HEK293 (cell line): ENCODE data around the gene PCBP3.

Source experiments
- CTCF ChIA-PET: fragments of 350-600 bp; formaldehyde crosslinking; extraction: SDS; loops from one replicate; lab custom pipeline; 2021; ENCODE audit warnings: antibody characterized with exemption; lab: Yijun Ruan, JAX
- POLR2A ChIA-PET: fragments of 300-600 bp; formaldehyde crosslinking; extraction: SDS; loops from one replicate; lab custom pipeline; 2020; ENCODE audit warnings: antibody characterized with exemption, inconsistent platforms; lab: Yijun Ruan, JAX
- H3K27ac ChIP-seq: fragments of 200-500 bp; sonication (Bioruptor generic); 2 replicates; pipeline ENCODE4 v1.5.1; 2014; ENCODE audit warnings: low read depth, low read length, control low read depth, inconsistent platforms; ENCODE audit errors: extremely low read depth
- H3K36me3 ChIP-seq, 2 experiments: fragments of 200-500 bp in 1 of 2; sonication (Bioruptor generic) in 1 of 2; 1 replicate in 1 of 2; 2 replicates in 1 of 2; pipeline ENCODE4 v1.5.1; 2014 to 2017; ENCODE audit warnings: inconsistent platforms in 2 of 2, low read length in 2 of 2; ENCODE audit not compliant: control insufficient read depth in 2 of 2, insufficient read depth in 1 of 2
- H3K4me1 ChIP-seq: fragments of 200-500 bp; sonication (Bioruptor generic); 2 replicates; pipeline ENCODE4 v1.5.1; 2014; ENCODE audit warnings: mild to moderate bottlenecking, low read length, inconsistent platforms; ENCODE audit not compliant: control insufficient read depth, insufficient read depth
- H3K4me3 ChIP-seq: 2 replicates; pipeline ENCODE4 v1.5.1; 2011; ENCODE audit warnings: low read depth, mild to moderate bottlenecking, control low read depth, low read length, moderate library complexity
- H3K9me3 ChIP-seq: fragments of 200-500 bp; sonication (Bioruptor generic); 2 replicates; pipeline ENCODE4 v1.5.1; 2014; ENCODE audit warnings: low read depth, low read length, inconsistent platforms; ENCODE audit not compliant: control insufficient read depth, insufficient read depth
- CTCF ChIP-seq: fragments of 450-650 bp; formaldehyde crosslinking; IDR thresholded peaks from 2 replicates; pipeline ENCODE4 v1.5.1; 2016; ENCODE audit warnings: missing biosample characterization, missing genetic modification characterization
- HIC1 ChIP-seq: fragments of 450-650 bp; formaldehyde crosslinking; IDR thresholded peaks from 2 replicates; pipeline ENCODE4 v1.5.1; 2016; ENCODE audit warnings: missing biosample characterization, missing genetic modification characterization
- PRDM2 ChIP-seq: fragments of 450-650 bp; formaldehyde crosslinking; IDR thresholded peaks from 2 replicates; pipeline ENCODE4 v1.5.1; 2016; ENCODE audit warnings: missing biosample characterization, missing genetic modification characterization, borderline replicate concordance
- SCRT1 ChIP-seq: fragments of 450-650 bp; formaldehyde crosslinking; IDR thresholded peaks from 2 replicates; pipeline ENCODE4 v1.5.1; 2016; ENCODE audit warnings: missing biosample characterization, missing genetic modification characterization, borderline replicate concordance
- ZBTB26 ChIP-seq: fragments of 450-650 bp; formaldehyde crosslinking; optimal IDR thresholded peaks from 2 replicates; pipeline ENCODE3; 2016; ENCODE audit warnings: missing biosample characterization, mild to moderate bottlenecking, missing genetic modification characterization
- ZBTB44 ChIP-seq: fragments of 450-650 bp; IDR thresholded peaks from 2 replicates; pipeline ENCODE4 v1.5.1; 2018; ENCODE audit warnings: missing biosample characterization, mild to moderate bottlenecking, missing genetic modification characterization
- ZBTB8A ChIP-seq: fragments of 450-650 bp; formaldehyde crosslinking; IDR thresholded peaks from 2 replicates; pipeline ENCODE4 v1.5.1; 2016; ENCODE audit warnings: missing biosample characterization, missing genetic modification characterization
- ZFP37 ChIP-seq: fragments of 450-650 bp; formaldehyde crosslinking; IDR thresholded peaks from 2 replicates; pipeline ENCODE4 v1.5.1; 2016; ENCODE audit warnings: missing biosample characterization, missing genetic modification characterization
- ZNF132 ChIP-seq: fragments of 450-650 bp; formaldehyde crosslinking; IDR thresholded peaks from 2 replicates; pipeline ENCODE4 v1.5.1; 2017; ENCODE audit warnings: missing biosample characterization, missing genetic modification characterization, borderline replicate concordance
- ZNF155 ChIP-seq: fragments of 450-650 bp; formaldehyde crosslinking; IDR thresholded peaks from 2 replicates; pipeline ENCODE4 v1.5.1; 2016; ENCODE audit warnings: missing biosample characterization, missing genetic modification characterization
- ZNF214 ChIP-seq: fragments of 450-650 bp; formaldehyde crosslinking; IDR thresholded peaks from 2 replicates; pipeline ENCODE4 v1.5.1; 2017; ENCODE audit warnings: missing biosample characterization, mild to moderate bottlenecking, missing genetic modification characterization, borderline replicate concordance
- ZNF391 ChIP-seq: fragments of 450-650 bp; formaldehyde crosslinking; IDR thresholded peaks from 2 replicates; pipeline ENCODE4 v1.5.1; 2016; ENCODE audit warnings: low read depth, missing biosample characterization, missing genetic modification characterization, borderline replicate concordance
- ZNF426 ChIP-seq: fragments of 450-650 bp; formaldehyde crosslinking; IDR thresholded peaks from 2 replicates; pipeline ENCODE4 v1.5.1; 2017; ENCODE audit warnings: missing biosample characterization, missing genetic modification characterization, mild to moderate bottlenecking, inconsistent platforms, moderate library complexity
- ZNF488 ChIP-seq: fragments of 450-650 bp; formaldehyde crosslinking; IDR thresholded peaks from 2 replicates; pipeline ENCODE4 v1.5.1; 2016; ENCODE audit warnings: missing biosample characterization, missing genetic modification characterization
- ZNF514 ChIP-seq: fragments of 450-650 bp; formaldehyde crosslinking; IDR thresholded peaks from 2 replicates; pipeline ENCODE4 v1.5.1; 2016; ENCODE audit warnings: missing biosample characterization, missing genetic modification characterization
- ZNF561 ChIP-seq: fragments of 450-650 bp; IDR thresholded peaks from 2 replicates; pipeline ENCODE4 v1.5.1; 2018; ENCODE audit warnings: missing biosample characterization, missing genetic modification characterization, borderline replicate concordance
- ZNF670 ChIP-seq: fragments of 450-650 bp; formaldehyde crosslinking; IDR thresholded peaks from 2 replicates; pipeline ENCODE4 v1.5.1; 2016; ENCODE audit warnings: missing biosample characterization, missing genetic modification characterization, low read depth

PCBP3 gene

GRCh38 chr21:45680215-45680614 is 36.7 kb downstream of the PCBP3 start (continued):
- no peak for TF ChIP-seq ZBTB8A (tag by site-specific recombination)
- TF ChIP-seq ZNF488 (tag by site-specific recombination), result no peak
- TF ChIP-seq, all 188 proteins: peak for 0

GRCh38 chr21:45695086-45695485 is 51.6 kb downstream of the PCBP3 start:
- POLR2A ChIA-PET, result no interaction called here
- no peak overlapping the region for H3K4me3 ChIP-seq
- no peaks in the 10 kb centered on the region for H3K9me3 ChIP-seq
- TF ChIP-seq ZNF214 (no peak), ZNF155 (tag by site-specific recombination) (no peak), ZNF426 (no peak), ZNF132 (tag by site-specific recombination) (no peak), ZBTB44 (tag by site-specific recombination) (no peak), ZNF670 (tag by site-specific recombination) (no peak), ZFP37 (tag by site-specific recombination) (no peak), ZNF514 (tag by site-specific recombination) (no peak), ZNF561 (tag by site-specific recombination) (no peak), SCRT1 (no peak), ZNF391 (tag by site-specific recombination) (no peak), ZBTB26 (tag by site-specific recombination) (no peak), PRDM2 (tag by site-specific recombination) (no peak), CTCF (tag by site-specific recombination) (no peak), HIC1 (tag by site-specific recombination) (no peak)
- TF ChIP-seq, all 188 proteins: peak for 0
- CTCF ChIA-PET, result interaction anchor here (0.5 to 0.6 kb wide), 2 partner anchors 108 to 185 kb away, joined by 3 to 4 read pairs; no protein-coding TSS in a partner anchor
- H3K27ac ChIP-seq, result no peak overlapping the region
- no peaks in the 10 kb centered on the region; a peak in 1 of 3 replicates for H3K36me3 ChIP-seq
- H3K4me1 ChIP-seq, result no peaks in the 10 kb centered on the region
